ENCODE measurements around the gene NLRP6.

DNA sequence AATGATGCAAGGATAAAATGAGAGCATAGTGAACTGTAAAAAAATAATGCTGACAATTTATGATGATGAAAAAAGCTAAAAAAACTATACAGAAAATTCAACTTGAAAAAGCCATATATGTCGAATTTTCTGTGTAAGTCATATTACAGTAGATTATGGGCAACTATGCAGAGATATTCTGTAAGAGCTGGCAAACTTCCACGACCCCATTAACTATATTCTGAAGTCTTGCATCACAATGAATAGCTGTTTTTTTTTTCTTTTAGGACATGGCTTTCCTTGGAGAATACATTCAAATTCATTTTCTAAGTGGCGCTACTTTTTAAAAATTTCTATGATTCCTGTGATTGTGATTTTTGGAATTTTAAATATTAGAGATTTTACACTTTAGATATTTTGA, 23.0 kb upstream of the NLRP6 start:
- TF ChIP-seq, protein P1, sequence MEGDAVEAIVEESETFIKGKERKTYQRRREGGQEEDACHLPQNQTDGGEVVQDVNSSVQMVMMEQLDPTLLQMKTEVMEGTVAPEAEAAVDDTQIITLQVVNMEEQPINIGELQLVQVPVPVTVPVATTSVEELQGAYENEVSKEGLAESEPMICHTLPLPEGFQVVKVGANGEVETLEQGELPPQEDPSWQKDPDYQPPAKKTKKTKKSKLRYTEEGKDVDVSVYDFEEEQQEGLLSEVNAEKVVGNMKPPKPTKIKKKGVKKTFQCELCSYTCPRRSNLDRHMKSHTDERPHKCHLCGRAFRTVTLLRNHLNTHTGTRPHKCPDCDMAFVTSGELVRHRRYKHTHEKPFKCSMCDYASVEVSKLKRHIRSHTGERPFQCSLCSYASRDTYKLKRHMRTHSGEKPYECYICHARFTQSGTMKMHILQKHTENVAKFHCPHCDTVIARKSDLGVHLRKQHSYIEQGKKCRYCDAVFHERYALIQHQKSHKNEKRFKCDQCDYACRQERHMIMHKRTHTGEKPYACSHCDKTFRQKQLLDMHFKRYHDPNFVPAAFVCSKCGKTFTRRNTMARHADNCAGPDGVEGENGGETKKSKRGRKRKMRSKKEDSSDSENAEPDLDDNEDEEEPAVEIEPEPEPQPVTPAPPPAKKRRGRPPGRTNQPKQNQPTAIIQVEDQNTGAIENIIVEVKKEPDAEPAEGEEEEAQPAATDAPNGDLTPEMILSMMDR (IDR thresholded peaks at IDR 0.05) = no peak
- TF ChIP-seq POLR2AphosphoS5 (IDR thresholded peaks at IDR 0.05) = no peak
